HepG2 (cell line): ENCODE results near the gene STRBP. TPM values are rescaled to one million over a fixed set of nuclear protein-coding genes. Genes with fewer than 3 reads are reported as not detected.

Experiments
- ATAC-seq: fragments of 200-7000 bp; cut with Tn5 transposase; 3 replicates; pipeline ENCODE4 v1.9.1; 2020; ENCODE audit warnings: mild to moderate bottlenecking, moderate library complexity
- BruUV-seq: library from RNA; stranded (reverse); fragments of 400-500 nt; replicated peaks from 2 replicates; lab custom pipeline; 2021; lab: Mats Ljungman, UMichigan
- CTCF ChIA-PET: fragments of 300-600 bp; formaldehyde crosslinking; extraction: SDS; loops from one replicate; lab custom pipeline; 2021; ENCODE audit warnings: low total read pairs, inconsistent platforms, low intra/inter-chr PET ratio; lab: Yijun Ruan, JAX
- POLR2A ChIA-PET: fragments of 350-600 bp; sonication (Branson Sonifier 250); formaldehyde crosslinking; loops from one replicate; lab custom pipeline; 2020; ENCODE audit warnings: antibody characterized with exemption, inconsistent platforms; lab: Yijun Ruan, JAX
- DNase-seq: peaks from one replicate; pipeline ENCODE4 v3.0.0-alpha.2; 2015; ENCODE audit warnings: low spot score
- FAIRE-seq: peaks from 3 replicates; lab custom pipeline; 2011; peaks lifted over from hg19 to GRCh38; lab: Jason Lieb, UNC
- H2AFZ ChIP-seq: one replicate; pipeline ENCODE4 v1.6.1; 2011; ENCODE audit warnings: low read length, inconsistent platforms
- H3K27ac ChIP-seq: fragments of 300-600 bp; 3 replicates; pipeline ENCODE4 v1.8.0; 2011; ENCODE audit warnings: mixed run types, mild to moderate bottlenecking, mixed read lengths, low read length, inconsistent platforms; ENCODE audit not compliant: insufficient read depth; ENCODE audit errors: extremely low read length
- H3K27me3 ChIP-seq, 2 experiments: fragments of 200-600 bp in 1 of 2; 2 replicates in 1 of 2; 3 replicates in 1 of 2; pipeline versions ENCODE4 v1.6.0 to v1.8.0; 2011; ENCODE audit warnings: low read length in 2 of 2, mild to moderate bottlenecking in 2 of 2, moderate library complexity in 2 of 2, inconsistent platforms in 1 of 2; ENCODE audit not compliant: insufficient read depth in 2 of 2, control insufficient read depth in 1 of 2
- H3K36me3 ChIP-seq, 2 experiments: fragments of 200-600 bp in 1 of 2; replicated peaks in 1 of 2; 2 replicates in 1 of 2; 3 replicates in 1 of 2; pipeline versions ENCODE4 v1.5.1 to v1.8.0; 2011; ENCODE audit warnings: low read length in 2 of 2, inconsistent platforms in 1 of 2; ENCODE audit not compliant: insufficient read depth in 2 of 2, control insufficient read depth in 1 of 2
- H3K4me1 ChIP-seq: 2 replicates; pipeline ENCODE4 v1.5.1; 2012; ENCODE audit warnings: low read length, inconsistent platforms; ENCODE audit not compliant: insufficient read depth
- H3K4me2 ChIP-seq: 2 replicates; pipeline ENCODE4 v1.6.0; 2011; ENCODE audit warnings: low read depth, low read length, inconsistent platforms
- H3K4me3 ChIP-seq, 3 experiments: fragments of 200-600 bp in 1 of 3; sonication (generic), shearing (Covaris generic) in 1 of 3; replicated peaks in 1 of 3; 2 replicates each; pipeline ENCODE4 v1.5.1; 2011 to 2016; ENCODE audit warnings: low read length in 3 of 3, inconsistent platforms in 2 of 3, low read depth in 2 of 3, mild to moderate bottlenecking in 2 of 3, control low read depth in 1 of 3, mixed read lengths in 1 of 3; ENCODE audit not compliant: insufficient read depth in 1 of 3
- H3K79me2 ChIP-seq: one replicate; pipeline ENCODE4 v1.6.1; 2011; ENCODE audit warnings: low read length, inconsistent platforms; ENCODE audit not compliant: insufficient read depth
- H3K9ac ChIP-seq: 2 replicates; pipeline ENCODE4 v1.6.0; 2011; ENCODE audit warnings: mild to moderate bottlenecking, low read depth, low read length, inconsistent platforms; ENCODE audit not compliant: insufficient read depth
- H3K9me3 ChIP-seq: 2 replicates; pipeline ENCODE4 v1.5.1; 2012; ENCODE audit warnings: mild to moderate bottlenecking, low read length
- H4K20me1 ChIP-seq: 2 replicates; pipeline ENCODE4 v1.6.0; 2011; ENCODE audit warnings: inconsistent platforms, mild to moderate bottlenecking, low read length, moderate library complexity; ENCODE audit not compliant: insufficient read depth
- ATF1 ChIP-seq: IDR thresholded peaks from 2 replicates; pipeline ENCODE4 v1.6.1; 2016; ENCODE audit warnings: mild to moderate bottlenecking, control low read depth
- BRCA1 ChIP-seq: sonication (generic); formaldehyde crosslinking; IDR thresholded peaks from 2 replicates; pipeline ENCODE4 v1.4.0; 2020; ENCODE audit warnings: missing genetic modification reagents
- CCDC6 ChIP-seq: sonication (generic); formaldehyde crosslinking; IDR thresholded peaks from 2 replicates; pipeline ENCODE4 v1.8.1; 2022; ENCODE audit warnings: mild to moderate bottlenecking, missing genetic modification reagents, moderate library complexity
- CREB1 ChIP-seq, 2 experiments: fragments of 450-650 bp in 1 of 2; IDR thresholded peaks; 2 replicates each; pipeline ENCODE4 v1.6.1; 2016 to 2017; ENCODE audit warnings: control low read depth in 1 of 2, mild to moderate bottlenecking in 1 of 2, missing compliant biosample characterization in 1 of 2, missing genetic modification characterization in 1 of 2
- MED13 ChIP-seq: sonication (generic); formaldehyde crosslinking; IDR thresholded peaks from 2 replicates; pipeline ENCODE4 v1.5.0; 2020; ENCODE audit warnings: missing genetic modification reagents
- MXI1 ChIP-seq: IDR thresholded peaks from 3 replicates; pipeline ENCODE4 v1.6.1; 2012; ENCODE audit warnings: low read depth, low read length, inconsistent platforms, borderline replicate concordance
- MYPOP ChIP-seq: sonication (generic); formaldehyde crosslinking; IDR thresholded peaks from 2 replicates; pipeline ENCODE4 v1.8.1; 2023; ENCODE audit warnings: mild to moderate bottlenecking, moderate library complexity, missing genetic modification reagents
- NCOA2 ChIP-seq: sonication (generic); formaldehyde crosslinking; IDR thresholded peaks from 2 replicates; pipeline ENCODE4 v1.8.0; 2022; ENCODE audit warnings: inconsistent platforms
- NPAS2 ChIP-seq: sonication (generic); formaldehyde crosslinking; IDR thresholded peaks from 2 replicates; pipeline ENCODE4 v1.8.0; 2022; ENCODE audit warnings: mild to moderate bottlenecking, missing genetic modification reagents, borderline replicate concordance
- POGZ ChIP-seq: sonication (generic); formaldehyde crosslinking; IDR thresholded peaks from 2 replicates; pipeline ENCODE4 v1.4.0; 2020; ENCODE audit warnings: mild to moderate bottlenecking, missing genetic modification reagents
- RFXANK ChIP-seq: IDR thresholded peaks from 2 replicates; pipeline ENCODE4 v1.6.1; 2016
- SNAI1 ChIP-seq: sonication (generic); formaldehyde crosslinking; IDR thresholded peaks from 2 replicates; pipeline ENCODE4 v1.5.0; 2020; ENCODE audit warnings: mild to moderate bottlenecking, missing genetic modification reagents, borderline replicate concordance
- TGIF2 ChIP-seq: IDR thresholded peaks from 2 replicates; pipeline ENCODE4 v1.6.1; 2016; ENCODE audit warnings: control low read depth, missing compliant biosample characterization
- TOPORS ChIP-seq: sonication (generic); formaldehyde crosslinking; IDR thresholded peaks from 2 replicates; pipeline ENCODE4 v1.8.0; 2023; ENCODE audit warnings: mild to moderate bottlenecking, missing genetic modification reagents
- ZNF225 ChIP-seq: sonication (generic); formaldehyde crosslinking; IDR thresholded peaks from 2 replicates; pipeline ENCODE4 v1.4.0; 2020; ENCODE audit warnings: mild to moderate bottlenecking, missing genetic modification reagents
- ZNF562 ChIP-seq: sonication (generic); formaldehyde crosslinking; IDR thresholded peaks from 2 replicates; pipeline ENCODE4 v1.8.0; 2022; ENCODE audit warnings: missing genetic modification reagents, borderline replicate concordance
- ZNF691 ChIP-seq: sonication (generic); formaldehyde crosslinking; IDR thresholded peaks from 2 replicates; pipeline ENCODE4 v1.4.0; 2020; ENCODE audit warnings: missing genetic modification reagents, low read depth, mild to moderate bottlenecking, borderline replicate concordance
- ZNF83 ChIP-seq: sonication (generic); formaldehyde crosslinking; IDR thresholded peaks from 2 replicates; pipeline ENCODE4 v1.4.0; 2020; ENCODE audit warnings: missing genetic modification reagents, mild to moderate bottlenecking, borderline replicate concordance
- WGBS: methylation state at CpG from one replicate; pipeline ENCODE4 v1.1.6; 2017; ENCODE audit warnings: low lambda C conversion rate; 5-methylcytosine and 5-hydroxymethylcytosine counted together
- in situ Hi-C: cut with HindIII; loops from 2 replicates; pipeline ENCODE4 v1.10.0; 2017; ENCODE audit warnings: low pct_unique_long_range_greater_than_20kb; ENCODE audit not compliant: extremely low pct_ligation_motif_present
- intact Hi-C: fragments of 100-400 bp; cut with micrococcal nuclease; formaldehyde crosslinking; loops from one replicate; pipeline ENCODE4 v1.10.0; 2022; ENCODE audit not compliant: unreplicated experiment
- polyA plus RNA-seq, 8 experiments: library from polyadenylated mRNA; depleted of rRNA in 3 of 8; stranded (reverse) in 7 of 8; unstranded in 1 of 8; fragments of >200 nt; fragmentation: Illumina TruSeq in 4 of 8; extraction: Trizol in 4 of 8; gene quantifications; 2 replicates each; pipeline versions ENCODE4 v1.2.1 to v1.2.3, GENCODE V29; 2011 to 2016; ENCODE audit warnings: low read depth in 4 of 8, missing spikeins in 1 of 8, mixed read lengths in 1 of 8; ENCODE audit not compliant: insufficient read depth in 1 of 8
- total RNA-seq, 5 experiments: library from RNA; depleted of rRNA; stranded (reverse); fragments of >200 nt; fragmentation: Illumina TruSeq; extraction: Trizol; gene quantifications; 2 replicates each; pipeline ENCODE4 v1.2.3, GENCODE V29; 2016; ENCODE audit warnings: low read depth in 1 of 5

Gene STRBP
- total and polyA plus RNA-seq, 2 of the 13 experiments (the other 11 are each of a cell fraction or from before 2014, with no cell fraction given): 14.5 to 38.5 TPM

GRCh38 chr9:123085916-123086315 is 182.5 kb downstream of the STRBP start:
- no TSS peak for BruUV-seq
- in situ Hi-C loops: no loop called here
- Histone ChIP-seq H2AFZ (no peak overlapping the region), H3K4me3 (no peak overlapping the region), H3K9ac (no peak overlapping the region), H3K4me1 (peaks cover 43% of the 10 kb centered on the region), H3K36me3 (peaks cover 12 to 37% of the 10 kb centered on the region in 2 experiments; a peak in 4 of 5 replicates), H3K27me3 (no peaks in the 10 kb centered on the region), H3K79me2 (no peaks in the 10 kb centered on the region), H4K20me1 (no peaks in the 10 kb centered on the region), H3K9me3 (no peaks in the 10 kb centered on the region), H3K4me2 (no peak overlapping the region), H3K27ac (no peak overlapping the region)
- ChIA-PET CTCF (no interaction called here), POLR2A (interaction anchor here (0.8 kb wide), 1 partner anchor 16 kb away, joined by 3 read pairs; no protein-coding TSS in a partner anchor)
- no peak for TF ChIP-seq ATF1 (CRISPR knock-in tag)
- no peak for TF ChIP-seq ZNF83 (CRISPR knock-in tag)
- TF ChIP-seq SNAI1: no peak
- TF ChIP-seq MYPOP: no peak
- no peak for TF ChIP-seq MXI1
- TF ChIP-seq CCDC6 (CRISPR knock-in tag): no peak
- TF ChIP-seq NPAS2 (CRISPR knock-in tag): no peak
- no peak for TF ChIP-seq MED13 (CRISPR knock-in tag)
- TF ChIP-seq ZNF691 (CRISPR knock-in tag): no peak
- TF ChIP-seq RFXANK (CRISPR knock-in tag): no peak
- no peak for TF ChIP-seq POGZ (CRISPR knock-in tag)
- TF ChIP-seq CREB1 (IDR thresholded peaks at IDR 0.05): no peak
- TF ChIP-seq CREB1 (CRISPR knock-in tag; IDR thresholded peaks at IDR 0.05): no peak
- TF ChIP-seq ZNF225: no peak
- TF ChIP-seq NCOA2 (CRISPR knock-in tag): no peak
- TF ChIP-seq TGIF2 (CRISPR knock-in tag): no peak
- TF ChIP-seq ZNF562: no peak
- no peak for TF ChIP-seq BRCA1 (CRISPR knock-in tag)
- no peak for TF ChIP-seq TOPORS (CRISPR knock-in tag)
- WGBS: 93% methylated on average over 2 of the region's 2 CpGs
- ATAC-seq: no peak
- DNase-seq: no peak
- intact Hi-C loops: loop anchor here (10.0 kb wide), 1 partner anchor 239 kb away; no protein-coding TSS in a partner anchor
- no peak for FAIRE-seq
